SJSA1 (cell line): Measurements from ENCODE around the gene DENND2D. TPM values are rescaled to one million over a fixed set of nuclear protein-coding genes. Genes with fewer than 3 reads are reported as not detected.

Experiments used
- DNase-seq, 2 experiments: peaks; one replicate each; pipeline ENCODE4 v3.0.0-alpha.2; 2015 to 2020; ENCODE audit warnings: low spot score in 2 of 2, low read depth in 1 of 2
- H3K27ac ChIP-seq: fragments of 250-450 bp; sonication (Bioruptor Pico); 2 replicates; pipeline ENCODE4 v1.5.1; 2020; ENCODE audit warnings: mild to moderate bottlenecking, moderate library complexity
- H3K27me3 ChIP-seq: fragments of 250-450 bp; sonication (Bioruptor Pico); replicated peaks from 2 replicates; pipeline ENCODE4 v1.5.1; 2020; ENCODE audit warnings: mild to moderate bottlenecking, moderate library complexity
- H3K36me3 ChIP-seq: fragments of 250-450 bp; sonication (Bioruptor Pico); 2 replicates; pipeline ENCODE4 v1.5.1; 2020; ENCODE audit warnings: mild to moderate bottlenecking
- H3K4me1 ChIP-seq: fragments of 250-450 bp; sonication (Bioruptor Pico); replicated peaks from 2 replicates; pipeline ENCODE4 v1.6.1; 2021; ENCODE audit warnings: mild to moderate bottlenecking
- H3K4me3 ChIP-seq: fragments of 250-450 bp; sonication (Bioruptor Pico); 2 replicates; pipeline ENCODE4 v1.5.1; 2020; ENCODE audit warnings: mild to moderate bottlenecking
- H3K9me3 ChIP-seq: fragments of 250-450 bp; sonication (Bioruptor Pico); replicated peaks from 2 replicates; pipeline ENCODE4 v1.5.1; 2020; ENCODE audit warnings: mild to moderate bottlenecking
- total RNA-seq: library from RNA; depleted of rRNA; stranded (reverse); fragments of >200 nt; shearing (Covaris generic); gene quantifications from 2 replicates; pipeline ENCODE4 v1.2.3, GENCODE V29; 2014; rRNA removed

The DENND2D gene
- total RNA-seq, 1 experiment from 2014 or later = not detected

DNA sequence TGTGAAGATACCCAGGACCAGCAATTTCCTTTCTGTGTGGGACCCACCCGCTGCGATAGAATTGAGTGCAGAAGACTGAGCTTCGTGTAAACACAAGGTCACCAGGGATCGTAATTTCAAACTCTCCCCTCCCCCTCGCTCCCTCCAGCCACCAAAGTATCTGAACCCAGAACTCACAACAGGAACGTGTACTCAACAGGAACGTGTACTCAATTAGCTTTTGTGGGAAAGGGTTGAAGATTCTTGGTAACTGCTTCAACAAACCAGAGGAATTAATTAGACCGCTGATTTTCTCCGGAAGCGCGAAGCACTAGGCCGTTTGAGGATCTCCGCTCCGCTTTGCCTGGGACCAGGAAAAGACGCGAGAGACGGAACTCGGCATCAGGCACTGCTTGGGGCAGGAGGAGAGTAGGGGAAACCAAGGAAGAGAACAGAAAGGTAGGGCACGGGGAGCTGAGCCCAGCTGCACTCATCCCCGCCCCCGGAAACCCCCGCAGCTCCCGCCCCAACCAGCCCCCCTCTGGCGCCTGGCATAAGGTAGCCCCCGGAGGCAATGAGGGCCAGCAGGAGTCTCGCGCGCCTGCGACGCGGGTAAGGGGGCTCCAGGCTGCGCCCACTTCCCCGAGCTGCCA is 61.0 kb downstream of the DENND2D start:
- H3K36me3 ChIP-seq = 0 out of 2 replicates have a peak, but pooled peaks cover 21% of the 10 kb centered on the region
- H3K4me3 ChIP-seq = peak overlapping the region; percentile 71
- H3K9me3 ChIP-seq = no peaks in the 10 kb centered on the region
- peak overlapping the region; percentile 30 for H3K27ac ChIP-seq
- peak; percentile 61 to 63 for DNase-seq
- no peaks in the 10 kb centered on the region for H3K27me3 ChIP-seq
- no peaks in the 10 kb centered on the region; the same call in 1 of the 2 replicates for H3K4me1 ChIP-seq

Other genes with a start within 250 kb of the DENND2D start
- gene LRIF1, start 236.7 kb downstream of the DENND2D start, total RNA-seq = 18.9 and 35.4 TPM in 2 replicates
- gene DRAM2, start 60.6 kb downstream of the DENND2D start, total RNA-seq = 55.0 and 59.7 TPM in 2 replicates
- gene CEPT1, start 60.4 kb downstream of the DENND2D start, total RNA-seq = 30.1 and 45.4 TPM in 2 replicates
- gene CHI3L2, start 27.1 kb upstream of the DENND2D start, total RNA-seq = not detected in 2 replicates
- not detected in 2 replicates for gene CHIA, start 90.2 kb upstream of the DENND2D start, total RNA-seq
- 0.06 and 0.18 TPM in 2 replicates for gene OVGP1, start 227.1 kb upstream of the DENND2D start, total RNA-seq
- 47.7 and 50.4 TPM in 2 replicates for gene WDR77, start 248.6 kb upstream of the DENND2D start, total RNA-seq
- 432 and 553 TPM in 2 replicates for gene ATP5PB, start 248.8 kb upstream of the DENND2D start, total RNA-seq